NCI-H748 treated with DMSO at 0.1 percent for 48 hours (cell line): ENCODE results near the gene AFG3L2.

ENCODE experiments used
- DNase-seq: peaks from one replicate; lab custom pipeline; 2025; lab: John Stamatoyannopoulos, UW

The AFG3L2 gene

DNA sequence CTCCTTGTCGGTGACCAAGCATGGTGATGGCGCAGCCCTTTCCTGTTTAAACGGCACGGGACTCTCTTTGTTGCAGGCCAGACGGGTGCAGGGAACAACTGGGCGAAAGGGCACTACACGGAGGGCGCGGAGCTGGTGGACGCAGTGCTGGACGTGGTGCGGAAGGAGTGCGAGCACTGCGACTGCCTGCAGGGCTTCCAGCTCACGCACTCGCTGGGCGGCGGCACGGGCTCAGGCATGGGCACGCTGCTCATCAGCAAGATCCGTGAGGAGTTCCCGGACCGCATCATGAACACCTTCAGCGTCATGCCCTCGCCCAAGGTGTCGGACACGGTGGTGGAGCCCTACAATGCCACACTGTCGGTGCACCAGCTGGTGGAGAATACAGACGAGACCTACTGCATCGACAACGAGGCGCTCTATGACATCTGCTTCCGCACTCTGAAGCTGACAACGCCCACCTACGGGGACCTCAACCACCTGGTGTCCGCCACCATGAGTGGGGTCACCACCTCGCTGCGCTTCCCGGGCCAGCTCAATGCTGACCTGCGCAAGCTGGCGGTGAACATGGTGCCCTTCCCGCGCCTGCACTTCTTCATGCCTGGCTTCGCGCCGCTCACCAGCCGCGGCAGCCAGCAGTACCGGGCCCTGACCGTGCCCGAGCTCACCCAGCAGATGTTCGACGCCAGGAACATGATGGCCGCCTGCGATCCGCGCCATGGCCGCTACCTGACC is 51.9 kb downstream of the AFG3L2 start:
- no peak for DNase-seq

DNA sequence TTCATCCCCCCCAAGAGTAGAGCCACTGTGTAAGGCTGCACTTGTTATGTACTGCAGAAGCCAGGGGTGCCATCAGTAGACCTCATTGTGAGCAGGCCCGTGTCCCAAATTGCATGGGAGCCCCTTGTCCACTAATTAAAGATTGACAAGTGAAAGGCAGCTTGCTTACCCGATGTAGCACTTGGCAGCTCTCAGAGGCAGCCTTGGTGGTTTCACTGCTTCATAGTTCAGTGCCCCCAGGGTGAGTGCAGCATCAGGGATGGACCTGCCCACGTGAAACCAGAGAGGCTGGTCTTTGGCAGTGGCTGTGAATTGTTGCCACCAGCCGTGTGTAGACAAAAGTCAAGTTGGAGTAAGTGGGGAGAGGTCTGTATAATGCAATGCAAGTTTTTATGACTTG is 55.7 kb downstream of the AFG3L2 start:
- DNase-seq: no peak

DNA sequence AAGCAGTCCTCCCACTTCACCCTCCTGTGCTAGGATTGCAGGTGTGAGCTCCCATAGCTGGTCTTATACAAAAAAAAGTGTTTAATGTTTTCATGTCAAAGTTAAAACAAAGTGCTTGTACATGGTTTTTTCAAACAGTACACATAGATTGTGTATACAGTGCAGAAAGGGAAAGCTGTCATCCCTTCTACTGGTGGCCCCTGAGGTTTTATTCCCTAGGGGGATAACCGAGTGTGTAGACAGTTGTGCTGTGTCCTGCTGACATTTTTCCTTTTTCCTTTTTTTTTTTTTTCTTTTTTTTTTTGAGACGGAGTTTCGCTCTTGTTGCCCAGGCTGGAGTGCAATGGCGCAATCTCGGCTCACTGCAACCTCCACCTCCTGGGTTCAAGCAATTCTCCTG is 58.2 kb downstream of the AFG3L2 start:
- no peak for DNase-seq

DNA sequence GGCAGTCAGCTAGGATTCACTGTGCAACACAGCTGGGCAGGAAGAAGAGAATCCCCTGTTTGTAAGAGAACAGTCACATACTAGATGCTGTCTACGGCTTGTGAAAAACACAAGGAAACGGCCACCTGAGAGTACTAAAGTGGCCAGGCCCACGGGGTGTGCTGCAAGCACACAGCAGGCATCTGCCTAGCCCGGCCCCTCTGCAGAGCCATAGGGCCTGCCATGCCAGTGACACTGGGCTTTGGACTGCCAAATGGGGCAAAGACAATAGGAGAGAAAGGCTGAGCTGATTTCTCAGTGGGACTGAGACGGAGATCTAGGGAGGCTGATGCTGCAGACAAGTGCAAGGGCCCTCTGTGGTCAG is 58.7 kb downstream of the AFG3L2 start:
- no peak for DNase-seq

DNA sequence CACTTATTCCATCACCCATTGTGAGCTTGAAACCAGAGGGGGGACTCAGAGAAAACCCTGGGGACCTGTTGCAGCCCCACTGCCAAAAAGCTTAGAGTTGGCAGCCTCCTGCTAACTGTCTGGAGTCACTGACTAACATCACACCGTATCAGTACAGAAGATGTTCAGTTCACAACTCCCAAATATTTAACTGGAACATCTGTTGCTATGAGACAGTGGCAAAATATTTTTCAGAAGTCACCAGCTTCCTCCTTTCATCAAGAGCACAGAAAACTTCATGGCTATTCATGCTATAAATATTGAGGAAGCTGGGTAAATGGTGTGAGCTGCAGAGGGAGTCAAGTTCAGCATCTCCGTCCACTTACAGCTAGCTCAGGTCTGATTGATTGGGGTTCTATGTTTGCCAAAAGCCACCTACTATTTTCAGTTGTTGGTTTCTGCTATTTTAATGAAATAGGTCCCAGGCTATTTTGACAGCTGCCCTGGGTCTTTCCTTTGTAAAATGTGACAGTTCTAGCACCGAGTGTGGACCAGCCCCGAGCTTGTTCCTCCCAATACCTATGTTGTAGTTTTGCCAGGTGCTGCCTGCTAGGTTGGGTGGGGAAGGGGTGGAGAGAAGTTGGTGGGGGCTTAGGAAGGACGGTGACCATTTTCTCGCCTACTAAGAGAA is 59.2 kb downstream of the AFG3L2 start:
- DNase-seq: no peak

DNA sequence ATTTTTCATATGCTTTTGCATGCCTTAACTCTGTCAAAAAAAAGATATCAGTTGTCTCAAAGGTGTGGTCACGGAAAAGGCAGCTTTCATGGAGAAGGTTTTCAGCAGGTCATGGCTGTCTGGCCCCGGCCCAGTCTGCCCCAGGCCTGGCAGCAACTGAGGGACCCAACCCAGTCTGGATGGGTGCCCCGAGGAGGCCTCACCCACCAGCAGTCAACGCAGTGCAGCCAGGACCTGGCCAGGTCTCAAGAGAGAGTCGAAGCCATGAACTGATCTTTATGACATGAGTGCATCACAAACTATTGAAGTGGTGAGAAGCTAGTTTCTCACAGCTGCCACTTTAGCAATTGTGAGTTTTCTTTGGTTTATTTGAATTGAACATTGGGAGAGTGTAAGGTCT is 61.1 kb downstream of the AFG3L2 start:
- no peak for DNase-seq

DNA sequence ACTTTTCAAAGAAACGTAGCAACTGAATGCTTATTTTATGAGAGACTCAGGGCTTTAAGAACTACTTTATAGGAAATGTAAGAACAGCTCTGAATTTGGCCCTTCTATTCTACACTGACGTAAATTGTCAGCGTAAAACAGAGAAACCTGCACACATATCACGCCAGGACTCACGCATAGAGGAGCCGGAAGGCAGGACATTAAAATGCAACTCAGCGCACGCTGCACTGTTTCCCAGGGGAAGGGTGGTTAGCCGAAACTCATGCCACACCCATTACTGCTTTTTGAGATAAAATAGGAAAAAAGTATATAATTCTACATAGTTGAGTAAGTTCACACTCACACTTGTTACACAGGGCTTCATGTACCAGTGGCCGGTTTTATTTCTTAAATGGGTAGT is 61.5 kb downstream of the AFG3L2 start:
- DNase-seq: no peak

DNA sequence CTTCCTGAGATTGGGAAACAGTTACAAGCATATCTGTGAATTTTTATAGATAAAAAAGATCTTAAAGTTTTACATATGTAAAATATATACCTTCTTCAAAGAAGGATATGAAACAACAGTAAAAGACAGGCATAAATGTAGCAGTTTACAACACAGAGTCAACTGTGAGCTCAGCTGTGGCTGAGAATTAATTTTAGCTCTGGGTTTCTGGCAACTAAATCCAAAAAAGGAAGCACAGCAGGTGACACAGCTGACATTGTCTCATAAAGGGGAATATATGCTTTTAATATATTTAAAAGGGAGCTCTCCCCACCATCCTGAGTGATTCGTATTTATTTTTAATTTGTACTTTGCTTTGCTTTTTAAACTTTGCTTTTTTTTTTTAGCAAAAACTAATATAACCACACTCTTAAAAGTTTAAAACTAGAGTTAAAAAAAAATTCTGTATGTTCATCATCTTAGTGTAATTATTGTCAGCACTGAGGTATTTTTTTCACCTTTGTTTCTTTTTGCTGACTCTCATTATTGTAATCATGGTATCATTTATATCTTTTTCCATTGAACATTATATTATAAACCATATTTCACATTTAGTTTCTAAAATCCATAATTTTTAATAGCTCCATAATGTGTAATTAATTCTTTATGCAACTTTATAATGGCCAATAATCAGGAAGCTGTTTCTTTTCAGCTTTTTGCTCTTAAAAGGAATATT is 62.3 kb downstream of the AFG3L2 start:
- DNase-seq: no peak

DNA sequence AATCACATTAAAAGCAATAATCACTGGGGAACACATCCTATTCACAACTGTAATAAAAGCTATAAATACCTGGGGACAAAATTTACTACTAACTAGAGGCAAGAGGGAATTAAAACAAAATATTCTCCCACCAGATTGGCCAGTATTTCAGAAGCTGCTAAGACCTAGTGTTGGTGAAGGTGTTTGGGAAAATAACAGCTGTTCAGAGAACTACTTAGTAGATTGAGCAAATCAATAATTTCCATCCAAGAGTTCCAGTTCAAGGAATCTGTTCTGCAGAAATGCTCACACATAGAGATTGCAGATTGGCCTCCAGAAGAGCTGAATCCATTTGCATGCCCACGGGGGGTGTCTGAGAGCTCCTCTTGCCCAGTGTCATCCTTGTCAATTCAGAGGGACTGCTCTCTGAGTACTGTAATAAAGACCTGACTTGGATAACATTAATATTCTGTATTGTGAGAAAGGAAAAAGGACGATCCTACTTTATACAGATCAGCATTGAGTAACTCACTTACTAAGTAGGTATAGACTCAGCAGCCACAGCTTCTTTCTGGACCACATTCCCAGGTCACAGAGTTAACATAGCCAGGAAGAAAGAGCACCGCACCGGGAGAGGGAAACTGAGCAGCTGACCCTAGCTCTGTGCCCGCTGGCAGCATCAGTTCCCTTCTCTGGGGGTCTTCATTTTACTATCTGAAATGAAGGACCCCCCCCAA is 63.3 kb downstream of the AFG3L2 start:
- DNase-seq: no peak

DNA sequence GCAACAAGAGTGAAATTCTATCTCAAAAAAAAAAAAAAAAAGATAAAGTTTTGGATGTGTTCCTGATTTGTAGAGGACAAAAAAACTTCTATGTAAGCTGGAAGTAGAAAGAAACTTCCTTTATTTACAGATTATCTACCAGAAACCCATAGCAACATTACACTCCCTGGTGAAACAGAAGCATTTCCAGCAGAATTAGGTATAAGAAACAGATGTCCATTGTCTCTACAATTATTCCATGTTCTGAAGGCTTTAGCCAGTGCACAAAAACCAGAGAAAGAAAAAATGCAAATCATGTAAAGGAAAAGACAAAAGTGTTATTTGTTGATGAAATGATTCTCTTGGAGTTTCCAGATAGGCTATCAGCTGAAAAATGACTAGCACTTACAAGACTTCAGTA is 64.1 kb downstream of the AFG3L2 start:
- DNase-seq: no peak

DNA sequence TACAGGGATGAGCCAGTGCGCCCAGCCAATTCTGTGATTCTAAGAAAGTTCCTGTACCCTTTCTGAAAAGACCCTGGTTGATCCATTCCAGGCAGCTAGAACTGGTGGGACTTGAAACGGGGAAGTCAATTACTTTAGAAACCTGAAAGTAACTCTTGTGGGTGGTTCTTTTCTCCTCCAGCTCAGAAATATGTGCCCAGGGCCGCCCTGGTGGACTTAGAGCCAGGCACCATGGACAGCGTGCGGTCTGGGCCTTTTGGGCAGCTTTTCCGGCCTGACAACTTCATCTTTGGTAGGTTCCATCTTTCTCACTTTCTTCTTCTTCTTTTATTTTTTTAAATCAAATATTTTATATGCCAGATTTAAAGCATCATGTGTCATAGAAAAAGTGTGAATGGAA is 66.3 kb downstream of the AFG3L2 start:
- DNase-seq: no peak

DNA sequence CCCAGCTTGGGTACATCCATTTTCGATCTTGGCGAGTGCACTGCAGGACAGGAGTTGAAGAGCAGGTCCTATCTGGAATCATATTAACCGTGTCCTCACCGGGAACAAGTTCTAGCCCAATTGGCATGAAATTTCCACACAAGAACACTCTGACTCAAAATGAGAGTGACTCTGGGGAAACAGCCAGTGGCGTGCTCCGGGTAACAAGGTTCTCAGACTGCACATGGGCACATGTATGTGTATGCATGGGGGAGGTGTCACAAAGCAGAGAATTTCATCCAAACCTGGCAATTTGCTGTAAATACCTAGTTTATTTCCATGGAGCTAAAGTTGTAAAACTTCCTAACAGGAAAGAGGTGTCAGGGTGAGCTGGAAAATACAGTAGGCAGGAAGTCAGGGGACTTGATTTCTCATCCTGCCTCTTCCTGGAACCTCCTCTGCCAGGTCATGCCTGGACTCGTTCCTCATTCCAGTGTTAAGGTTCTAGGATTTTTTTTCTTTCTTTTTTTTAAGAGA is 67.3 kb downstream of the AFG3L2 start:
- no peak for DNase-seq

DNA sequence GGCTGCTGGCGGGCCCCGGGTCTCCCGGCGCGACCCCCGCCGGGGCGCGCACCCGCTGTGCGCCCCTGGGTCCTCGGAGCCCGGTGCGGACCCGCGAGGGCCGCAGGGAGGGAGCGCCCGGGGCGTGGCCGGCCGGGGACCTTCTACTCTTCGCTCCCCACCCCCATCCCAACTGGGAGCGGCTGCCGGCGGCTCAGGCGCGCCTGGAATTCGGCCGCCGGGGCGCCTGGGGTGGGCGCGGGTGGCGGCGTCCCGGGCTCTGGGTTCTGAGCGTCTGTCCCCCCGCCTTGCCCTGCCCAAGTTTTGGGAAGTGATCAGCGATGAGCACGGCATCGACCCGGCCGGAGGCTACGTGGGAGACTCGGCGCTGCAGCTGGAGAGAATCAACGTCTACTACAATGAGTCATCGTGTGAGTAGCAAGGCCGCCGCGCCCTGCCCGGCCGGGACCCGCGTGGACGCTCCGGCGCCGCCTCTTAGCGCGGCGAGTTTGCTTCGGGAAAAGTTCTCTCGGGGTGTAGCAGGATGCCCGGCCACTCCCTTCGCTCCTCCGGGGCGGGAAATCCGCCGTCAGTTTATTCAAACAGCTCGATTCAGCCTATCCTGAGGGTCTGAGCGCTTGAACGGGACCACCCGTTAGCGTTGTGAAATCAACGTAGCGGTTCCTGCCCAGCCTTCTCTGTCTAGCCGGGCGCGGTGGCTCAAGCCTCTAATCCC is 68.5 kb downstream of the AFG3L2 start:
- DNase-seq: no peak

DNA sequence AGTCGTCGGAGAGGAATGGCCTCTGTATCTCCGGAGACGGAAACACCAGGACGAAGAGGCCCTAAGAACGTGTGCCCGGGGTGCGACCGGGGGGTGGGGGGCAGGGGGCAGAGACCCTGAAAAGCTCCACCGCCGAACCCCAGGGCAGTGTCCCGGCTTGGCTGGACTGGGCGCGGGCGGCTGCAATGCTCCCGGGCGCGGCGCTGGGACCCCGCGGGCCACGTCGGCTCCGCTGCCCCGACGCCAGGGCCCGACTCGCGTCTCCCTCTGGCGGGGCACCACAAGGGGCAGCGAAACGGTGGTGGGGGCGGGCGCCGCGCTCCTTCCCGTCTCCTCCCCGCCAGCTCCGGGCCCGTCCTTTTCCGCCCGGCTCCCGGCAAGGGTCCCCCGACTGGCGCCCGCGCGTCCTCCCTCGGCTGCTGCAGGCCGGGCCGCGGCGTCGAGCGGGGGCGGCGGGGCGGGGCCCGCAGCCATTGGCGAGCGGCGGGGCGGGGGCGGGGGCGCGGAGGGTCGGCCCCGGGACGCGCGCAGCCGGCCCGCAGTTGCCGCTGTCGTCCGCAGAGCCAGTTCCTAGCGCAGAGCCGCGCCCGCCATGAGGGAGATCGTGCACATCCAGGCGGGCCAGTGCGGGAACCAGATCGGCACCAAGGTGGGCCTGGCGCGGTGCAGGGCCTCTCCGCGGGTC is 69.2 kb downstream of the AFG3L2 start, which contains the start of gene TUBB6:
TUBB6 (plus strand) TSS at position 541 of the 685 bp plus-strand sequence; CDS start at position 593, 52 bp downstream.
- DNase-seq: peak; percentile 36

DNA sequence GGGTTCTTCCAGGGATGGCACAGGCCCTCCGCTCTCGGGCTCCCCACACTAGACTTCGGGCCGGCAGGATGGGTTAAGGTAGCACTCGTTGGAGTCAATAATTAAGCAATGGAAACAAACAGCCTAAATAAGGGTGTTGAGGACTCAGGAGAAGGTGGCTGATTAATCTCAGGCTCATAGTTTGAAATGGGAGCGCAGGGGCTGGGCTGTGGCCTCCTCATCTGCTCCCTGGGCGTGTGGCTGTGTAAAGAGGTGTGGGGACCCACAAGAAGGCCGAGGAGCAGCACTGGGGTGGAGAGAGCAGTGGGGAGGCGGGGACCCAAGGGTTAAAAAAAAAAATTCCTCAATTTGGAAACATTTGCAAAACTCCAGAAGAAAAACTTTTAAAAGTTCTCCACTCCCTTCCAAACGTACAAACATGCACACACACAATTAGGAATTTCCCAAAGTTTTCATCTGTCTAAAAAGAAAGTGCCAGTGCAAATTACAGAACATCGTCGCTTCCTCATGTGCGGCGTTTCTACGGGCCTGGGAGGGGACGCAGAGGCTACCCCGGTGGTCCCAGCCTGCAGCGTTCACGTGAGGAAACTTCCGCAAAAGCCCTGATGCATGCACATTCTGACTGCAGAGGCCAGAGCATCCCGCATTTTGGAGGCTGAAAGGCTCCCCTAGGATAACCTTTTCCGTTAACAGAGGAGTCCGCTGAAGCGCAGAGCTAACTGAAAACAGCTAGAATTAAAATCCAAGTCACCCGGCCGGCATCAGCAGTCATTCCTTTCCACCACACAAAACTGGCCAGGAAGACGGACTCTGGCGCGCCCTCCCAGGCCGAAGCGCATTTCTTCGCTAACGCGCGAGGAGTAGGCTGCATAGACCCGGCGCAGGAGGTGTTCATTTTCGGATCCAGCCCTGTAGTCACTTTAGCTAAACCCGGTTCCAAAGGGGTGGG is 70.0 kb downstream of the AFG3L2 start:
- DNase-seq: no peak

DNA sequence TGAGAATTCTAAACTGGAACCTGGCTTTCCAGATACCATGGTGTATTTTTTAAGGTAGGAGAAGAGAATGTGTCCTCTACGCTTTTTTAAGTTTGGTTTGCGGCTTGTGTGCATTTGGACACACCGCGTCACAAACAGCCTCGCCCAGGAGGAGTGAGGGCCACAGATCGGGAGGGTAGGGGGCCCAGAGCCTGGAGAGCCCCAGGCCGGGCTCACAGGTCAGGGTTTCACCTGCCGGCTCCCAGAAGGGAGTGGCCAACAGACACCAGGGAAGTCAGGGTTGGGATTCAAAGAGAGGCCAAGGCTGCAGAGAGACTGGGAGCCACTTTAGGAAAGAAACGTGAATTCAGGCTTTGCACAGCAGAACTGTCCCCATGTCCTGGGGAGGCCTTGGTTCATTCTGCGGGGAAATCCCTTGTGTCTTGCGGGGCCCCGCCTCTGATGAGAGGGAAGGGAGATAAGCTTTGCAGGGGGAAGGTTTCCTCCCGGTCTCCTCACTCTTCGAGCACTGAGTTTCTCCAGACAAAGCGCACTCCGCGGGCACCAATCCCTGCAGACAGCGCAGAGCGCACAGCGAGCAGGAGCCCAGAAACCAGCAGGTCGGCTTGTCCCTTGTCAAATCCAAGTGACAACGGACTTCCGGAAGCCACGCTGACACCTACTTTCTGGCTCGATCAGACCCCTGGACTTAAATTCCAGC is 70.9 kb downstream of the AFG3L2 start:
- no peak for DNase-seq

DNA sequence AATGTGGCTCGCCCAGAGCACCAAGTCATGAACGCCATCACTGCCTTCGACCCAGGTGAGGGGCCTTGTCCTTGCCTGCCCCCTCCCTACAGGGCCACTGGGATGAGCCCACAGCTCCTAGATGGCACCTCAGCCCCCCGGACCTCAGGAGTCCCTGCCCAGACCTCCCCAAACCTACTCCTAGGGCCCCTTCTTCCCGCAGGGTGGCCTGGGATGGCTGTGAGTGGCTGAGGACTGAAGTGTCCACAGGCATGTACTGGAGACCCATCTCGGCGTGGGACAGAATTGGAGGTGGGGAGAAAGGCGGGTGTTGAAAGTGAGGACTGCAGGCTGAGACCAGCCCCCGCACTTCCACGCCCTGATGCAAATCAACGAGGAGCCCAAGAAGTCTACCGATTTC is 71.8 kb downstream of the AFG3L2 start:
- no peak for DNase-seq

DNA sequence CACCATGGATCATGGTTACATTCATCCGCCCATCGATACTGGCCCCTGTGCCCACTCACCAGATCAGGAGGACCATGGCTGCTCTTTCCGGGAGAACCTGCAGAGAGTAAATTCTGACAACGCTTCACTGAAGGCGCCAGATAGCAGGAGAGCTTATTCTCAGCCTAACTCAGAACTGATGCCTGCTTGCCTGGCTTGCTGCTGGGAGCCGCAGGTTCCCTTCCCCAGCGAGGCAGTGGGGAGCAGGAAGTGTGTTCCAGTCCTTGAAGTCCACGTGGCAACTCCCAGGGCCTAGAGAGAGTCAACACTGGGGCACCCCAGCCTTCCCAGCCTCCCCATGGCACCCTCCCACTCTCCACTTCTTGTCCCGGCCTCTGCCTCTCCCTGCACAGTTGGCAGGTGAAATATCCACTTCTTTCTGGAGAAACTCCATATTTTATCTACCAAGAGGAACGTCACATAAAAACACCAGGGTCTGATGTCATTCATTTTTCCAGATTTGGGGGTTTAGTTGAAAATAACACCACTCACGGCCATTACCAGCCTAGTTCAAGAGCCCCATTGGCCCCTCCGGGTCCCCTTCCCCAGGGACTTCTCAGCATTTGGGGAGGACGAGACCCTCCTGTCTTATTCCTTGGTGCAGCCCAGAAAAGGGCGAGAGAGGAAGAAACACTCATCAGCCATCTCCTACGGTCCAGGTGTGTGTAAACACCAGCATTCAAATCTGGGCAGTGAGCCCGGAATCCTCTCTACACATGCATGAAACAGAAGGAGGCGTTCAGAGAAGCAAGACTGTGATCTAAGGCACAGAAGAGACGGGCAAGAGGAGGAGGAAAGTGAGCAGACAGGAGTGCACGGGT is 72.4 kb downstream of the AFG3L2 start:
- DNase-seq: no peak
